Measurements from ENCODE around the gene APH1B.
A peak's percentile ranks its signal among the peaks of the same experiment; 100 is the strongest.

APH1B gene

GRCh38 chr15:63243776-63244175 lies 33.6 kb upstream of the APH1B start:
- Mint-ChIP-seq H3K4me1 (ENCODE audit: low read depth) (peaks cover 87% of the 10 kb centered on the region), H3K4me3 (no peak overlapping the region), H3K27me3 (no peaks in the 10 kb centered on the region), H3K36me3 (ENCODE audit: low read depth) (peaks cover 84% of the 10 kb centered on the region), H3K27ac (peak overlapping the region; percentile 86), H3K9me3 (no peaks in the 10 kb centered on the region)

- Mint-ChIP-seq H3K9me3 (no peaks in the 10 kb centered on the region), H3K27ac (peak overlapping the region; percentile 86), H3K4me1 (ENCODE audit: low read depth) (peaks cover 85% of the 10 kb centered on the region), H3K4me3 (no peak overlapping the region), H3K36me3 (ENCODE audit: low read depth) (peaks cover 87% of the 10 kb centered on the region), H3K27me3 (no peaks in the 10 kb centered on the region)
Measured at GRCh38 chr15:63244399-63244798, 33.0 kb upstream of the APH1B start.

- H3K27ac Mint-ChIP-seq: peak overlapping the region; percentile 86
- peaks cover 83% of the 10 kb centered on the region for H3K4me1 Mint-ChIP-seq (ENCODE audit: low read depth)
- no peaks in the 10 kb centered on the region for H3K9me3 Mint-ChIP-seq
- H3K36me3 Mint-ChIP-seq (ENCODE audit: low read depth): peaks cover 86% of the 10 kb centered on the region
- no peaks in the 10 kb centered on the region for H3K27me3 Mint-ChIP-seq
- H3K4me3 Mint-ChIP-seq: no peak overlapping the region
Measured at GRCh38 chr15:63244976-63245645, 32.3 kb upstream of the APH1B start.

- Mint-ChIP-seq H3K27ac (peak overlapping the region; percentile 31), H3K36me3 (ENCODE audit: low read depth) (peaks cover 87% of the 10 kb centered on the region), H3K4me3 (no peak overlapping the region), H3K4me1 (ENCODE audit: low read depth) (peaks cover 72% of the 10 kb centered on the region), H3K9me3 (no peaks in the 10 kb centered on the region), H3K27me3 (no peaks in the 10 kb centered on the region)
Measured at GRCh38 chr15:63246691-63247469, 30.5 kb upstream of the APH1B start.

- Mint-ChIP-seq H3K4me1 (ENCODE audit: low read depth) (peaks cover 42% of the 10 kb centered on the region), H3K27ac (peak overlapping the region; percentile 8), H3K4me3 (no peak overlapping the region), H3K9me3 (no peaks in the 10 kb centered on the region), H3K36me3 (ENCODE audit: low read depth) (peaks cover 82% of the 10 kb centered on the region), H3K27me3 (no peaks in the 10 kb centered on the region)
Measured at GRCh38 chr15:63250312-63250965, 27.0 kb upstream of the APH1B start.

GRCh38 chr15:63251701-63252100 lies 25.7 kb upstream of the APH1B start:
- H3K4me3 Mint-ChIP-seq: no peak overlapping the region
- H3K27ac Mint-ChIP-seq: no peak overlapping the region
- no peaks in the 10 kb centered on the region for H3K27me3 Mint-ChIP-seq
- peaks cover 83% of the 10 kb centered on the region for H3K36me3 Mint-ChIP-seq (ENCODE audit: low read depth)
- no peaks in the 10 kb centered on the region for H3K9me3 Mint-ChIP-seq
- H3K4me1 Mint-ChIP-seq (ENCODE audit: low read depth): peaks cover 33% of the 10 kb centered on the region

- no peak overlapping the region for H3K4me3 Mint-ChIP-seq
Measured at GRCh38 chr15:63252292-63252691, 25.1 kb upstream of the APH1B start.

GRCh38 chr15:63254991-63255390 lies 22.4 kb upstream of the APH1B start:
- H3K27me3 Mint-ChIP-seq: no peaks in the 10 kb centered on the region
- no peaks in the 10 kb centered on the region for H3K9me3 Mint-ChIP-seq
- H3K27ac Mint-ChIP-seq: no peak overlapping the region
- no peak overlapping the region for H3K4me3 Mint-ChIP-seq
- peaks cover 78% of the 10 kb centered on the region for H3K36me3 Mint-ChIP-seq (ENCODE audit: low read depth)
- peaks cover 18% of the 10 kb centered on the region for H3K4me1 Mint-ChIP-seq (ENCODE audit: low read depth)

More at GRCh38 chr15:63252292-63252691, 25.1 kb upstream of the APH1B start:
- no peaks in the 10 kb centered on the region for H3K27me3 Mint-ChIP-seq
- H3K9me3 Mint-ChIP-seq: no peaks in the 10 kb centered on the region
- peaks cover 81% of the 10 kb centered on the region for H3K36me3 Mint-ChIP-seq (ENCODE audit: low read depth)
- H3K27ac Mint-ChIP-seq: peak overlapping the region; percentile 33
- H3K4me1 Mint-ChIP-seq (ENCODE audit: low read depth): peaks cover 27% of the 10 kb centered on the region

- H3K27ac Mint-ChIP-seq: peak overlapping the region; percentile 54
- no peaks in the 10 kb centered on the region for H3K9me3 Mint-ChIP-seq
- H3K4me1 Mint-ChIP-seq (ENCODE audit: low read depth): peaks cover 13% of the 10 kb centered on the region
- H3K27me3 Mint-ChIP-seq: no peaks in the 10 kb centered on the region
- H3K36me3 Mint-ChIP-seq (ENCODE audit: low read depth): peaks cover 77% of the 10 kb centered on the region
- H3K4me3 Mint-ChIP-seq: no peak overlapping the region
Measured at GRCh38 chr15:63255489-63255990, 21.9 kb upstream of the APH1B start.

GRCh38 chr15:63256433-63257274 lies 20.8 kb upstream of the APH1B start:
- H3K27ac Mint-ChIP-seq: no peak overlapping the region
- H3K36me3 Mint-ChIP-seq (ENCODE audit: low read depth): peaks cover 76% of the 10 kb centered on the region
- H3K27me3 Mint-ChIP-seq: no peaks in the 10 kb centered on the region
- peaks cover 12% of the 10 kb centered on the region for H3K4me1 Mint-ChIP-seq (ENCODE audit: low read depth)
- H3K9me3 Mint-ChIP-seq: no peaks in the 10 kb centered on the region
- H3K4me3 Mint-ChIP-seq: no peak overlapping the region

GRCh38 chr15:63258658-63259057 lies 18.7 kb upstream of the APH1B start:
- Mint-ChIP-seq H3K27ac (no peak overlapping the region), H3K27me3 (no peaks in the 10 kb centered on the region), H3K4me3 (no peak overlapping the region), H3K9me3 (no peaks in the 10 kb centered on the region), H3K4me1 (ENCODE audit: low read depth) (peaks cover 8% of the 10 kb centered on the region), H3K36me3 (ENCODE audit: low read depth) (peaks cover 81% of the 10 kb centered on the region)

- no peaks in the 10 kb centered on the region for H3K27me3 Mint-ChIP-seq
- no peak overlapping the region for H3K27ac Mint-ChIP-seq
- H3K9me3 Mint-ChIP-seq: no peaks in the 10 kb centered on the region
- H3K4me3 Mint-ChIP-seq: no peak overlapping the region
- H3K36me3 Mint-ChIP-seq (ENCODE audit: low read depth): peaks cover 81% of the 10 kb centered on the region
- H3K4me1 Mint-ChIP-seq (ENCODE audit: low read depth): peaks cover 8% of the 10 kb centered on the region
Measured at GRCh38 chr15:63260791-63261190, 16.6 kb upstream of the APH1B start.

- Mint-ChIP-seq H3K36me3 (ENCODE audit: low read depth) (peaks cover 82% of the 10 kb centered on the region), H3K27ac (no peak overlapping the region)
Measured at GRCh38 chr15:63261311-63261710, 16.1 kb upstream of the APH1B start.

GRCh38 chr15:63263519-63263918 lies 13.9 kb upstream of the APH1B start:
- H3K27me3 Mint-ChIP-seq: no peaks in the 10 kb centered on the region
- H3K27ac Mint-ChIP-seq: peak overlapping the region; percentile 55
- H3K4me1 Mint-ChIP-seq (ENCODE audit: low read depth): peaks cover 3% of the 10 kb centered on the region
- H3K4me3 Mint-ChIP-seq: no peak overlapping the region
- peaks cover 85% of the 10 kb centered on the region for H3K36me3 Mint-ChIP-seq (ENCODE audit: low read depth)
- H3K9me3 Mint-ChIP-seq: no peaks in the 10 kb centered on the region

More at GRCh38 chr15:63261311-63261710, 16.1 kb upstream of the APH1B start:
- Mint-ChIP-seq H3K27me3 (no peaks in the 10 kb centered on the region), H3K4me1 (ENCODE audit: low read depth) (peaks cover 8% of the 10 kb centered on the region), H3K4me3 (no peak overlapping the region), H3K9me3 (no peaks in the 10 kb centered on the region)

Data from stimulated activated naive CD8-positive, alpha-beta T cell treated with anti-CD3 and anti-CD28 coated beads, Interleukin-15, Interleukin-2, amounts not matched to agents 100 ng/mL and 50 ng/mL, for 24 hours (primary cell).